Loucy (cell line): ENCODE data around the gene SLC44A2.

ENCODE experiments used
- EZH2phosphoT487 ChIP-seq: fragments of 200-600 bp; IDR thresholded peaks from 2 replicates; pipeline ENCODE4 v1.6.1; 2018; ENCODE audit warnings: antibody characterized with exemption, mild to moderate bottlenecking, moderate library complexity, borderline replicate concordance
- TF ChIP-seq, protein P1 (sequence below): fragments of 200-600 bp; sonication (generic); conservative IDR thresholded peaks from 2 replicates; pipeline ENCODE4 v1.5.1; 2014; ENCODE audit warnings: mild to moderate bottlenecking, antibody characterized with exemption, low read length

DNA sequence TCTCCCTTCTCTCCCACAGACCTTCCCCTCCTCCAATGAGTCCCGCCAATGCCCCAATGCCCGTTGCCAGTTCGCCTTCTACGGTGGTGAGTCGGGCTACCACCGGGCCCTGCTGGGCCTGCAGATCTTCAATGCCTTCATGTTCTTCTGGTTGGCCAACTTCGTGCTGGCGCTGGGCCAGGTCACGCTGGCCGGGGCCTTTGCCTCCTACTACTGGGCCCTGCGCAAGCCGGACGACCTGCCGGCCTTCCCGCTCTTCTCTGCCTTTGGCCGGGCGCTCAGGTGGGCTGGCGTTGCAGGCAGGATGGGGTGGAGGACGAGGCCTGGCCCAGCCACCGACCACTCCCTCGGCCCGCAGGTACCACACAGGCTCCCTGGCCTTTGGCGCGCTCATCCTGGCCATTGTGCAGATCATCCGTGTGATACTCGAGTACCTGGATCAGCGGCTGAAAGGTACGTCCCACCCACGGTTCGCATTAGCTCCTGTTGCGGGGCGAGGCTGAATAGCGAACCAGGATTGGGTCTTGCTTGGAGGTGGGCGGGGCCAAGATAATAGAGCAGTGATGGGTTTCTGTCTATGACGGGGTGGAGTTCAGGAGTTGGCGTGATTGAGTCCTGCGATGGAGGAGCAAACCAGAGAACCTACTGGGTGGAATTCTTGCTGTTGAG, 11.1 kb downstream of the SLC44A2 start:
- TF ChIP-seq, protein P1, sequence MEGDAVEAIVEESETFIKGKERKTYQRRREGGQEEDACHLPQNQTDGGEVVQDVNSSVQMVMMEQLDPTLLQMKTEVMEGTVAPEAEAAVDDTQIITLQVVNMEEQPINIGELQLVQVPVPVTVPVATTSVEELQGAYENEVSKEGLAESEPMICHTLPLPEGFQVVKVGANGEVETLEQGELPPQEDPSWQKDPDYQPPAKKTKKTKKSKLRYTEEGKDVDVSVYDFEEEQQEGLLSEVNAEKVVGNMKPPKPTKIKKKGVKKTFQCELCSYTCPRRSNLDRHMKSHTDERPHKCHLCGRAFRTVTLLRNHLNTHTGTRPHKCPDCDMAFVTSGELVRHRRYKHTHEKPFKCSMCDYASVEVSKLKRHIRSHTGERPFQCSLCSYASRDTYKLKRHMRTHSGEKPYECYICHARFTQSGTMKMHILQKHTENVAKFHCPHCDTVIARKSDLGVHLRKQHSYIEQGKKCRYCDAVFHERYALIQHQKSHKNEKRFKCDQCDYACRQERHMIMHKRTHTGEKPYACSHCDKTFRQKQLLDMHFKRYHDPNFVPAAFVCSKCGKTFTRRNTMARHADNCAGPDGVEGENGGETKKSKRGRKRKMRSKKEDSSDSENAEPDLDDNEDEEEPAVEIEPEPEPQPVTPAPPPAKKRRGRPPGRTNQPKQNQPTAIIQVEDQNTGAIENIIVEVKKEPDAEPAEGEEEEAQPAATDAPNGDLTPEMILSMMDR, result no peak
- no peak for TF ChIP-seq EZH2phosphoT487
